Measurements from ENCODE around the gene RPTN.

The RPTN gene

DNA sequence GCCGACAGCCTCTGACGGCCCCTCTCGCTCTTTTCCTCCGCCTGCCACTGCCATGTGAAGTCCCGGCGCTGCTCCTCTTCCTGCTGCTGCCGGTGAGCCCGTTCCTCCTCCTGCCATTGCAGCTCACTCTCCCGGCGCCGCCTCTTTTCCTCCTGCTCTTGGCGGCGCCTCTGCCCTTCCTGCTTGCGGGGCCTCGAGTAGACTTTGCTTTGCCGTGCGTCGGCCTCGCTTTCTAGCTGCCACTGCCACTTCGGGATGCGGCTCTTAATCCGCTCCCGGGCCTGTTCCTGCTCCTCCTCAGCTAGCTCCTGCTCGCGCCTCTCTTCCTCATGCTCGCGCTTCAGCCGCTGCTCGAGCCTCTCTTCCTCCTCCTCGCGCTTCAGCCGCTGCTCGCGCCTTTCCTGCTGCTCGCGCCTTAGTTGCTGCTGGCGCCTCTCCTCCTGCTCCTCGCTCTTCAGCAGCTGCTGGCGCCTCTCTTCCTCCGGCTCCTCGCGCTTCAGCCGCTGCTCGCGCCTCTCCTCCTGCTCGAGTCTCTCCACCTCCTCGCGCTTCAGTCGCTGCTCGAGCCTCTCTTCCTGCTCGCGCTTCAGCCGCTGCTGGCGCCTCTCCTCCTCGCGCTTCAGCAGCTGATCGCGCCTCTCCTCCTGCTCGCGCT, 48.0 kb downstream of the RPTN start:
- peak; percentile 18 for DNase-seq (ENCODE audit: low spot score)

DNA sequence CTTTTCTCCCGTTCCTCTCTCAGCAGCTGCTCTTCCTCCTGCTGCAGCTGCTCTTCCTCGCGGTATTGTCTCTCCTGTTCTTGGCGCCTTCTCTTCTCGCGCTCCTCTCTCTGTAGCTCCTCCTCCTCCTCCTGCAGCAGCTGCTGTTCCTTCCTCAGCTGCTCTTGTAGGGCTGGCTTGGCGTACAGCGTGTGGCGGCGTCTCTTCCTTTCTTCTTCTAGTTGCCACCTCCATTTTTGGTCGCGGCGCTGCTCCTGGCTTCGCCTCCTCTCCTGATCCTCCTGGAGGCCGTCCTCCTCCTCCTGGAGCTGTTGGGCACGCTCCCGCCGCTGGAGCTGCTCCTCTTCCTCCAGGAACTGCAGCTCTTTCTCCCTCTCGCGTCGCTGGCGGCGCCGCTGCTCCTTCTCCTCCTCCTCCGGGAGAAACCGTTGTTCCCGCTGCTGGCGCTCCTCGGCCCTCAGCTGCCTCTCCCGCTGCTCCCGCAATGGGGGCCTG, 48.6 kb downstream of the RPTN start:
- peak; percentile 25 for DNase-seq (ENCODE audit: low spot score)

DNA sequence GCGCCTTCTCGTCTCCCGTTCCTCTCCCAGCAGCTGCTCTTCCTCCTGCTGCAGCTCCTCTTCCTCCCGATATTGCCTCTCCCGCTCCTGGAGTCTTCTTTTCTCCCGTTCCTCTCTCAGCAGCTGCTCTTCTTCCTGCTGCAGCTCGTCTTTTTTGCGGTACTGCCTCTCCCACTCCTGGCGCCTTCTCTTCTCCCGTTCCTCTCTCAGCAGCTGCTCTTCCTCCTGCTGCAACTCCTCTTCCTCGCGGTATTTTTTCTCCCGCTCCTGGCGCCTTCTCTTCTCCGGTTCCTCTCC, 49.1 kb downstream of the RPTN start:
- DNase-seq (ENCODE audit: low spot score) = no peak

DNA sequence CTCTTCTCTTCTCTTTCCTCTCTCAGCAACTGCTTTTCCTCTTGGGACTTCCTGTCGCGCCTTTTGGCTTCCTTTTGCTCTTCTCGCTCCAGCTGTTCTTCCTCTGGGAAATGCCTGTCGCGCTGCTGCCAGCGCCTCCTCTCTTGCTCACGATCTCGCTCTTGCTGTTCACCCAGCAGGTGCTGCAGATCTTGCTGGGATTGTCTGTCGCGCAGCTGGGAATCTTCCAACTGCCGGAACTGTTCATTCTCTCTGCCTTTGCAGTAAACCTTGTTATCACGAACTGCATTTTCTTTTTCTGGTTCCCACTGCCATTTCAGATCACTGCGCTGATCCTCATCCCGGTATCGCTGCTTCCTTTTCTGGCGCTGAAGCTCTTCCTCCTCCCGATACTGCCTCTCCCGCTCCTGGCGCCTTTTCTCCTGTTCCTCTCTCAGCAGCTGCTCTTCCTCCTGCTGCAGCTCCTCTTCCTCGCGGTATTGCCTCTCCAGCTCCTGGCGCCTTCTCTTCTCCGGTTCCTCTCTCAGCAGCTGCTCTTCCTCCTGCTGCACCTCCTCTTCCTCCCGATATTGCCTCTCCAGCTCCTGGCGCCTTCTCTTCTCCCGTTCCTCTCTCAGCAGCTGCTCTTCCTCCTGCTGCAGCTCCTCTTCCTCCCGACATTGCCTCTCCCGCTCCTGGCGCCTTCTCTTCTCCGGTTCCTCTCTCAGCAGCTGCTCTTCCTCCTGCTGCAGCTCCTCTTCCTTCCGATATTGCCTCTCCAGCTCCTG, 49.6 kb downstream of the RPTN start:
- DNase-seq (ENCODE audit: low spot score) = no peak

DNA sequence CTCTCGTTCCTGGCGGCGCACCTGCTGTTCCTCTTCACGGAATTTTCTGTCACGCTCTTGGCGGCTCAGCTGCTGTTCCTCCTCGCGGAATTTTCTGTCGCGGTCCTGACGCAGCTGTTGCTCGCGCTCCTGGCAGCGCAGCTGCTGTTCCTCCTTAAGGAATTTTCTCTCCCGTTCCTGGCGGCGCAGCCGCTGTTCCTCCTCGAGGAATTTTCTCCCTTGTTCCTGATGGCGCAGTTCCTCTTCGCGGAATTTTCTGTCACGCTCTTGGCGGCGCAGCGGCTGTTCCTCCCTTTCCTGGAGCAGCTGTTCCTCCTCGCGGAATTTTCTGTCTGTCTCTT, 50.2 kb downstream of the RPTN start:
- DNase-seq (ENCODE audit: low spot score) = no peak

DNA sequence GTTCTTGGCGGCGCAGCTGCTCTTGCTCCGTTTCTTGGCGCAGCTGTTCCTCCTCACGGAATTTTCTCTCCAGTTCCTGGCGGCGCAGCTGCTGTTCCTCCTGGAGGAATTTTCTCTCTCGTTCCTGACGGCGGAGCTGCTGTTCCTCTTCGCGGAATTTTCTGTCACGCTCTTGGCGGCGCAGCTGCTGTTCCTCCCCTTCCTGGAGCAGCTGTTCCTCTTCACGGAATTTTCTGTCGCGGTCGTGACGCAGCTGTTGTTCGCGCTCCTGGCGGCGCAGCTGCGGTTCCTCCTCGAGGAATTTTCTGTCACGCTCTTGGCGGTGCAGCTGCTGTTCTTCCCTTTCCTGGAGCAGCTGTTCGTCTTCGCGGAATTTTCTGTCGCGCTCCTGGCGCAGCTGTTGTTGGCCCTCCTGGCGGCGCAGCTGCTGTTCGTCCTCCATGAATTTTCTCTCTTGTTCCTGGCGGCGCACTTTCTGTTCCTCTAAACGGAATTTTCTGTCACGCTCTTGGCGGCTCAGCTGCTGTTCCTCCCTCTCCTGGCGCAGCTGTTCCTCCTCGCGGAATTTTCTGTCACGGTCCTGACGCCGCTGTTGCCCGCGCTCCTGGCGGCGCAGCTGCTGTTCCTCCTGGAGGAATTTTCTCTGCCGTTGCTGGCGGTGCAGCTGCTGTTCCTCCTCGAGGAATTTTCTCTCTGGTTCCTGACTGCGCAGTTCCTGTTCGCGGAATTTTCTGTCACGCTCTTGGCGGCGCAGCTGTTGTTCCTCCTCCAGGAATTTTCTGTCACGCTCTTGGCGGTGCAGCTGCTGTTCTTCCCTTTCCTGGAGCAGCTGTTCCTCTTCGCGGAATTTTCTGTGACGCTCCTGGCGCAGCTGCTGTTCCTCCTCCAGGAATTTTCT, 50.8 kb downstream of the RPTN start:
- no peak for DNase-seq (ENCODE audit: low spot score)

DNA sequence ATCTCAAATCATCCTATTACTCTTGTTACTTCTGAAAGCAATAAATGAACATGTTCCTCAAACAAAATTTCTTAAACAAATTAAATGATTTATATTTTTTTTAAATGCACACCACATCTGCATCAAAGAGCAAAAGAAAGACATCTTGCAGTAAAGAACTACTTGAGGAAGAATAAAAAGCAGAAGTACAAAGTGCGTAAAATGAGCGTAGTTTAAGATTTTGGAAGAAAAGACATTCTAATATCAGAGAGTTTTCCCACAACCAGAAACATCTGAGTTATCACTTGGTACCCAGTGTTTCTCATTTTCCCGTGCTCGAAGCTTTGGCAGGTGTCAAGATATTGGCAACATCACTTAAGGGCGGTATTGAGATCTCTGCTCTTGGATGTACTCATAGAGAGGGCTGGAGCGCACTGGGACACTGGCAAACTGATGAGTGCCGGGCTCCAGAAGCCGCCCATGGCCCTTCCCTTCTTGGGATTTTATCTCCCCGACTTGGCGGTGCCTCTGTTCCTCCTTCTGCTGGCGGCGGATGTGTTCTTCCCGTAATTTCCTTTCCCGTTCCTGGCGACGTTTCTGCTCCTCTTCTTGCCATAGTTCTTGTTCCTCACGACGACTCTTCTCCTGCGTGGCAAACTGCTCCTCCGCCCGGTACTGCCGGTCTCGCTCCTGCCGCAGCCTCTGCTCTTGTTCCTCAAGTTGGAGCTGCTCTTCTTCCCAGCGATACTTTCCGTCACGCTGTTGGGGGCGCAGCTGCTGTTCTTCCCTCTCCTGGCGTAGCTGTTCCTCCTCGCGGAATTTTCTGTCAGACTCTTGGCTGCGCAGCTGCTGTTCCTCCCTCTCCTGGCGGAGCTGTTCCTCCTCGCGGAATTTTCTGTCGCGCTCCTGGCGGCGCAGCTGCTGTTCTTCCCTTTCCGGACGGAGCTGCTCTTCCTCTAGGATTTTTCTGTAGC, 51.7 kb downstream of the RPTN start:
- DNase-seq (ENCODE audit: low spot score) = no peak

DNA sequence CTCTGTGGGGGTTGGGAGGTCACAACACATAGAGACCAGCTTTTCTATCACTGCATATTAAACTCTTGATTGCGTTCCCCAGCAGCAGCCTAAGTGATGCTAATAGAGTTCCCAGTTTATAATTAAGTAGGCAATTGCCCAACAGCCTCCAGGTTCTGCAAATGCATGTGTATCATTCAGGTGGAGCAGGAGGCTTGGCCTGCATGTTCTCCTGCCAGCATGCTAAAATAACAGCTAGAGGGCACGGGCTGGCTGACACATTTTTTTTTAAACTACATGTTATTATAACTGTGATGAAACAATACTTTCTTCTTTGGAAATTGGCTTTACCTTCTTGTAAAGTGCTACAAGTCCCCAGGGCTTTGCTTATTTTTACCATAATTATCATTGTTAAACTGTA, 54.2 kb downstream of the RPTN start:
- no peak for DNase-seq (ENCODE audit: low spot score)

Measured in AG08396 (cell line).